GM19438 (cell line): Measurements from ENCODE around the gene TEX13B.

Experiments used
- ATAC-seq: cut with Tn5 transposase; IDR thresholded peaks from one replicate; pipeline ENCODE4 v1.9.1; 2021; ENCODE audit warnings: low read depth; ENCODE audit not compliant: unreplicated experiment

The TEX13B gene

DNA sequence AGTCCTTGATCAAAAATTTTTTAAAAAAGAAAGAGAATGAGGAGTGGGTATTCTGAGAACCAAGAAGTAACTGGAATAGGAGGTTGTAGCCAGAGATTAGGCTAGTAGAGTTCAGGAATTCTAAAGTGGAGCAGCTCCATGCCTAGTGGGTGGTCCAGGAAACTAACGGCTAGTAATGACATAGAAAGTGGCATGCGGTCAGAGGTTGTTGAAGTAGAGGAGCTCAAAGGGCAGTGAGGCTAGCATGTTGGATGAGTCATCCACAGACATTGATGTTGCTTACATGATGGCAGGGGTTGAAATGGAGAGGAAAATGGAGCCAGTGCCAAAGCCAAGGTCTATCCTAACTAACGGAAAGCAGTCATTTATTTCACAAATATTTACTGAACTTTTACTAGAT lies 42.1 kb downstream of the TEX13B start:
- no peak for ATAC-seq

GRCh38 chrX:107936434-107936730 lies 45.8 kb downstream of the TEX13B start:
- ATAC-seq = no peak

DNA sequence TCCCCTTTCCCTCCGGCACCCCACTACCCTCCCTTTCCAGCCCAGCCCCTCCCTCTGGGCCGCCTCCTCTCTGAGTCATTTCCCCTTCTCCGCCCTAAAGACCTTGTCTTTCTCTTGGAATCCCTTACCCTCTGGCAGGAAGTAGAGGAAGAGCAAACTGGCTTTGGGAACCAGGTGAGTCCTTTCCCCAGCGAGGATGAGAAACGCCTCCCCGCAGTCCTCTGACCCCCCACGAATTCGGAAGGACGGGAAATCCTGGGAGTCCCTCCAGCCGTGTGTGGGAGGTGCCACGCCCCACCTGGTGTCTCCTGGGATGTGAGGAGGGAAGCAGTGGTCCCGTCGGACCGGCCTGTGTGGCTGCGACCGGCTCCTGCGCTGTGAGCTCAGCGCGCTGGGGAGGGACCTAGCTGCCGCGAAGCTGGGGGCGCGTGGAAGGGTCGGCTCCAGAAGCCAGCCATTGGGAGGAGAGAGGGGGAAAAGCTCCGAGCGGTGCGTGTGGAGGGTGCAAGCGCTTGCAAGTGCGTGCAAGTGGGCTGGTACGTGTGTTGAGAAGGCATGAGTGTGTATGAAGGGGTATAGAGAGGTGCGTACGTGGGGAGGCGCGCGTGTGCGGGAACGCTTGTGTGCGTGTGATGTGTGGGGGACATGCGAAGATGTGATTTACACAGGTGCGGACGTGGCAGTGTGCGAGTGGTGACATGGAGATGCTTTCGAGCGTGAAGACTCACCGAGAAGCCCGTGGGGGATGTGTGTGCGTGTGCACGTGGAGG lies 46.3 kb downstream of the TEX13B start:
- no peak for ATAC-seq

- no peak for ATAC-seq
Measured at GRCh38 chrX:107935200-107935599, 47.0 kb downstream of the TEX13B start.

GRCh38 chrX:107934262-107934661 lies 47.9 kb downstream of the TEX13B start:
- ATAC-seq = no peak
